Measurements from ENCODE around the gene GRK3.

Gene GRK3

GRCh38 chr22:25689631-25690030, 125.2 kb downstream of the GRK3 start:
- TF ChIP-seq CTCF (IDR thresholded peaks at IDR 0.05) = no peak
- Histone ChIP-seq H3K9me3 (no peaks in the 10 kb centered on the region), H3K36me3 (peaks cover 0 to 11% (median 8%) of the 10 kb centered on the region in 3 donors), H3K4me1 (no peaks in the 10 kb centered on the region), H3K4me3 (no peak overlapping the region), H3K27me3 (no peaks in the 10 kb centered on the region), H3K27ac (no peak overlapping the region)
- no peak for DNase-seq
- intact Hi-C loops (cut with DNase I; ENCODE audit: low total_unique reads) = loop anchor here (10.0 kb wide), 1 partner anchor 225 kb away; no protein-coding TSS in a partner anchor

- intact Hi-C loops (cut with DNase I; ENCODE audit: low total_unique reads) = loop anchor here (10.0 kb wide), 1 partner anchor 226 kb away; no protein-coding TSS in a partner anchor
- TF ChIP-seq CTCF (IDR thresholded peaks at IDR 0.05) = no peak
- H3K9me3 ChIP-seq = no peaks in the 10 kb centered on the region
- DNase-seq = no peak
- H3K27me3 ChIP-seq = no peaks in the 10 kb centered on the region
- no peak overlapping the region for H3K27ac ChIP-seq
- no peak overlapping the region for H3K4me3 ChIP-seq
- H3K4me1 ChIP-seq = no peaks in the 10 kb centered on the region
- peaks cover 0 to 14% (median 8%) of the 10 kb centered on the region in 3 donors for H3K36me3 ChIP-seq
Observed at GRCh38 chr22:25690798-25691197, 126.3 kb downstream of the GRK3 start.

- intact Hi-C loops (cut with DNase I; ENCODE audit: low total_unique reads) = loop anchor here (10.0 kb wide), 1 partner anchor 228 kb away; no protein-coding TSS in a partner anchor
- TF ChIP-seq CTCF (IDR thresholded peaks at IDR 0.05) = no peak
- Histone ChIP-seq H3K27me3 (no peaks in the 10 kb centered on the region), H3K4me3 (no peak overlapping the region), H3K27ac (no peak overlapping the region), H3K36me3 (peaks cover 0 to 17% (median 8%) of the 10 kb centered on the region in 3 donors), H3K4me1 (no peaks in the 10 kb centered on the region), H3K9me3 (no peaks in the 10 kb centered on the region)
- no peak for DNase-seq
Observed at GRCh38 chr22:25692397-25693267, 128.2 kb downstream of the GRK3 start.

- Histone ChIP-seq H3K27me3 (no peaks in the 10 kb centered on the region), H3K4me1 (no peaks in the 10 kb centered on the region), H3K9me3 (no peaks in the 10 kb centered on the region), H3K36me3 (peaks cover 0 to 17% (median 8%) of the 10 kb centered on the region in 3 donors), H3K27ac (no peak overlapping the region), H3K4me3 (no peak overlapping the region)
- no peak for DNase-seq
- TF ChIP-seq CTCF (IDR thresholded peaks at IDR 0.05) = no peak
- intact Hi-C loops (cut with DNase I; ENCODE audit: low total_unique reads) = loop anchor here (10.0 kb wide), 1 partner anchor 228 kb away; no protein-coding TSS in a partner anchor
Observed at GRCh38 chr22:25693268-25693565, 128.7 kb downstream of the GRK3 start.

- TF ChIP-seq CTCF (IDR thresholded peaks at IDR 0.05) = no peak
- Histone ChIP-seq H3K4me1 (no peaks in the 10 kb centered on the region), H3K36me3 (peaks cover 0 to 17% (median 8%) of the 10 kb centered on the region in 3 donors), H3K4me3 (no peak overlapping the region), H3K9me3 (no peaks in the 10 kb centered on the region), H3K27me3 (no peaks in the 10 kb centered on the region), H3K27ac (no peak overlapping the region)
- peak in 1 of 2 donors; percentile 26 for DNase-seq
- intact Hi-C loops (cut with DNase I; ENCODE audit: low total_unique reads) = loop anchor here (10.0 kb wide), 1 partner anchor 230 kb away; no protein-coding TSS in a partner anchor
Observed at GRCh38 chr22:25694196-25694907, 129.9 kb downstream of the GRK3 start.
